Measurements from ENCODE around the gene FILIP1. TPM values are rescaled to one million over a fixed set of nuclear protein-coding genes. Genes with fewer than 3 reads are reported as not detected.

The FILIP1 gene
- total RNA-seq, 4 donors from 2014 or later = 2.2 to 9.3 (median 5.1) TPM

- WGBS, 2 donors = 84 to 87% methylated on average over 1 of the region's 1 CpG
- Histone ChIP-seq H3K4me1 (no peaks in the 10 kb centered on the region), H3K27me3 (no peaks in the 10 kb centered on the region), H3K36me3 (no peaks in the 10 kb centered on the region), H3K4me3 (replicated peaks in 1 of 3) (no peak overlapping the region), H3K9me3 (no peaks in the 10 kb centered on the region), H3K27ac (no peak overlapping the region)
- intact Hi-C loops (cut with DNase I) = no loop called here
- TF ChIP-seq POLR2A (IDR thresholded peaks at IDR 0.05) (no peak), CTCF (IDR thresholded peaks at IDR 0.05) (no peak)
- no peak for DNase-seq
Measured at GRCh38 chr6:75531174-75531573, 37.6 kb upstream of the FILIP1 start.

DNA sequence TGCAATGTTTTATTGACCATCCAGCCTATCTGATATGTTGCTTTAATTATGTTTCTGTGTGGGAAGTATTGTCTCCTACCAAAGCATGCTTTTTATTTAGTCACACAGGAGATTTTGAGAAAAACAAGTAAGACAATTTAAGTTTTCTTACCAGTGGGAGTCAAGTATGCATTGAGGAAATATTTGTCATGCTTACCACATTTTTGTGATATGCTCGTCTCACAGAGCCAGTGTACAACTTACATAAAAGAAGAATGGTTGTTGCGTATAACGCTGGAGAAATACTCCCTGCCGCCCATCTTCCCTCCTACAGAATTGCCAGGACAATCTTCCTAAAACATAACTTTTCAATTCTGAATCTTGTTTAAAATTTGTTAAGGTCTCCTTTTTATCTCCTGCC is 37.1 kb upstream of the FILIP1 start:
- Histone ChIP-seq H3K9me3 (no peaks in the 10 kb centered on the region), H3K27me3 (no peaks in the 10 kb centered on the region), H3K36me3 (no peaks in the 10 kb centered on the region), H3K27ac (no peak overlapping the region), H3K4me1 (no peaks in the 10 kb centered on the region), H3K4me3 (replicated peaks in 1 of 3) (no peak overlapping the region)
- TF ChIP-seq POLR2A (IDR thresholded peaks at IDR 0.05) (no peak), CTCF (IDR thresholded peaks at IDR 0.05) (no peak)
- no peak for DNase-seq
- 86 to 89% methylated on average over 4 of the region's 4 CpGs for WGBS, 2 donors
- intact Hi-C loops (cut with DNase I) = no loop called here

DNA sequence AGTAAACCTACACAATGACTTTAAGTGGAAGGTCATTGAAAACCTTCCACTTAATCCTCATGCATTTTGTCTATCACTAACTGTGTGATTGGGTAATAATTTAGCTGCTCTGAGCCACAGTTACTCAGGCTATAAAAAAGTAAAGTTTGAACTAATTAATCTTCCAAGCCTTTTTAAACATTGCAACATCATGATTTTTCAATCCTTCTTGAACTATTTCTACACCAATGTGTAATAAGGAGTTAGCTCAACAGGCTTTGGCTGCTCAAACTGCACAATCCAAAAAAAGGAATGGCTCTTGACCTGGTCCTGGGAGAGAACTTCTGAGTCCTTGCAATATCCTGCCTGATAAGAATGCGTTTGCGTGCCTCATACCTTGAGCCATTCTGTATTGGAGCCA is 34.8 kb upstream of the FILIP1 start:
- Histone ChIP-seq H3K27me3 (no peaks in the 10 kb centered on the region), H3K4me1 (no peaks in the 10 kb centered on the region), H3K36me3 (no peaks in the 10 kb centered on the region), H3K27ac (no peak overlapping the region), H3K4me3 (replicated peaks in 1 of 3) (no peak overlapping the region), H3K9me3 (no peaks in the 10 kb centered on the region)
- intact Hi-C loops (cut with DNase I) = loop anchor here (5.0 to 10.0 kb wide), 3 partner anchors 164 to 264 kb away; no protein-coding TSS in a partner anchor
- TF ChIP-seq POLR2A (IDR thresholded peaks at IDR 0.05) (no peak), CTCF (IDR thresholded peaks at IDR 0.05) (no peak)
- 81 to 97% methylated on average over 2 of the region's 2 CpGs for WGBS, 2 donors
- DNase-seq = no peak

DNA sequence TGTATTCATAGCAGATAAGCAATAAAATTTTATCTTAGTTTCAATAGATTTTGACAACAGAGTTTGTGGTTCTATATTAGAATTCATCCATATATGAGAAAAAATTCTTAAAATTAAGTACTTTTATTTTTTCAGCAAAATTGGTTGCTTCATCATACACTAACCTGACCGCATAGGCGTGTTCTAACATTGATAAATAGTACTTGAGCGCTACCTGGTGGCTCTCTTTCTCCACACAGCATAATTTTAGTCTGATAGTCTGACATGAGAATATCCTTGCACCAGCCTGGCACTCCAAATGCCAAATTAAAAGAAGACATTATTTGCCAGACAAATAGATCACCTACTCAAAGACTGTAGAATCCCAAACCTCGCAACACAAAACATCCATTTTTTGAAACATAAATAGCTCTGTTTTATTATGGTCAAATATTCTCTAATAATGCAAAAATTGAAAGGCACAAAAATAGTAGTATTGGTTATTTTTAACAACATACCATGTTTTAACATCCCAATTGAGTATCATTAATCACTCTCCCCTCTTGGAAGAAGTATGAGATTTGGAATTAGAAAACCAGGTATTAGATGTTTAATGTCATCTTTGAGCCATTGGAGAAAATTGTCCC is 33.0 kb upstream of the FILIP1 start:
- Histone ChIP-seq H3K27me3 (no peaks in the 10 kb centered on the region), H3K36me3 (no peaks in the 10 kb centered on the region), H3K27ac (no peak overlapping the region), H3K4me1 (no peaks in the 10 kb centered on the region), H3K4me3 (replicated peaks in 1 of 3) (no peak overlapping the region), H3K9me3 (no peaks in the 10 kb centered on the region)
- 11 to 13% methylated on average over 4 of the region's 4 CpGs for WGBS, 2 donors
- intact Hi-C loops (cut with DNase I) = loop anchor here (5.0 to 10.0 kb wide), 3 partner anchors 162 to 262 kb away; no protein-coding TSS in a partner anchor
- DNase-seq = peak; percentile 61 to 63
- no peak for TF ChIP-seq POLR2A (IDR thresholded peaks at IDR 0.05)
- TF ChIP-seq CTCF (IDR thresholded peaks at IDR 0.05) = peak in 5 of 6 experiments; percentile 54 to 87 (median 75)

DNA sequence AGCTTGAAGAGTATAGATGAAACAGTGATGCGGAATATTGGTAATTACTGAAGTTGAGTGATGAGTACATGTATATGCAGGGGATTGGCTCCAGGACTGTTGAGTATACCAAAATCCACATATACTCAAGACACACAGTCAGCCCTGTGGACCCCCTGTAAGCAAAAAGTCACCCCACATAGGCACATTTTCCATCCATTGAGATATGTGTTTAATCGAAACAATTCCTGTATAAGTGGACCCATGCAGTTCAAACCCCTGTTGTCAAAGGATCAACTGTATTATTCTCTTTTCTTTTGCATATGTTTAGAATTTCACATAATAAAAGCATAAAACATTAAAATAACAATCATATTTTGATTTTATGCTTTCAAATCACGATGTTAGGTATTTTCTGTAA is 32.1 kb upstream of the FILIP1 start:
- WGBS, 2 donors = 91 to 94% methylated on average over 3 of the region's 3 CpGs
- H3K36me3 ChIP-seq = no peaks in the 10 kb centered on the region
- no peaks in the 10 kb centered on the region for H3K4me1 ChIP-seq
- intact Hi-C loops (cut with DNase I) = loop anchor here (5.0 to 10.0 kb wide), 3 partner anchors 161 to 261 kb away; no protein-coding TSS in a partner anchor
- H3K4me3 ChIP-seq (replicated peaks in 1 of 3) = no peak overlapping the region
- H3K27ac ChIP-seq = no peak overlapping the region
- H3K27me3 ChIP-seq = no peaks in the 10 kb centered on the region
- TF ChIP-seq POLR2A (IDR thresholded peaks at IDR 0.05) (no peak), CTCF (IDR thresholded peaks at IDR 0.05) (no peak)
- no peaks in the 10 kb centered on the region for H3K9me3 ChIP-seq
- no peak for DNase-seq
